Stomach smooth muscle (tissue), 2 donors: ENCODE data around the gene FGD4.
A peak's percentile ranks its signal among the peaks of the same experiment; 100 is the strongest.
"Not testable (repeated sequence)": the region's sequence is repeated elsewhere in the genome, so short reads cannot be mapped to it uniquely, and the experiment has no call there.

Experiments
- H3K27ac ChIP-seq: one replicate; pipeline ENCODE4 v1.7.0; 2013; ENCODE audit warnings: mild to moderate bottlenecking, low read length, inconsistent platforms
- H3K27me3 ChIP-seq, 2 donors: one replicate each; pipeline ENCODE4 v1.7.0; 2013; ENCODE audit warnings: low read length in 2 of 2; ENCODE audit not compliant: insufficient read depth in 2 of 2, control insufficient read depth in 1 of 2
- H3K36me3 ChIP-seq, 2 donors: one replicate each; pipeline ENCODE4 v1.7.0; 2013; ENCODE audit warnings: low read length in 2 of 2; ENCODE audit not compliant: control insufficient read depth in 2 of 2, insufficient read depth in 2 of 2
- H3K4me1 ChIP-seq: one replicate; pipeline ENCODE4 v1.7.0; 2013; ENCODE audit warnings: low read length; ENCODE audit not compliant: control insufficient read depth, insufficient read depth
- H3K4me3 ChIP-seq, 2 donors: one replicate each; pipeline ENCODE4 v1.7.0; 2013; ENCODE audit warnings: low read length in 2 of 2
- H3K9ac ChIP-seq, 2 donors: one replicate each; pipeline ENCODE4 v1.7.0; 2013; ENCODE audit warnings: low read length in 2 of 2, mild to moderate bottlenecking in 1 of 2
- H3K9me3 ChIP-seq, 2 donors: one replicate each; pipeline ENCODE4 v1.7.0; 2013; ENCODE audit warnings: low read length in 2 of 2; ENCODE audit not compliant: control insufficient read depth in 2 of 2
- donor health status: healthy.
- donor health status: Pancreatic carcinoma.

Gene FGD4

GRCh38 chr12:32519047-32519446, 119.7 kb downstream of the FGD4 start:
- no peaks in the 10 kb centered on the region for H3K27me3 ChIP-seq
- peaks cover 6% of the 10 kb centered on the region for H3K4me1 ChIP-seq
- no peak overlapping the region for H3K4me3 ChIP-seq
- H3K36me3 ChIP-seq = no peaks in the 10 kb centered on the region
- H3K9ac ChIP-seq = no peak overlapping the region
- no peaks in the 10 kb centered on the region for H3K9me3 ChIP-seq
- no peak overlapping the region for H3K27ac ChIP-seq

GRCh38 chr12:32522331-32523221, 123.2 kb downstream of the FGD4 start:
- Histone ChIP-seq H3K9me3 (no peaks in the 10 kb centered on the region), H3K4me3 (peak overlapping the region in 1 of 2 donors; percentile 17), H3K9ac (peak overlapping the region in 1 of 2 donors; percentile 27), H3K27ac (peak overlapping the region; percentile 46), H3K4me1 (peaks cover 6% of the 10 kb centered on the region), H3K36me3 (no peaks in the 10 kb centered on the region), H3K27me3 (no peaks in the 10 kb centered on the region)

GRCh38 chr12:32525802-32526201, 126.4 kb downstream of the FGD4 start:
- not testable (repeated sequence) for H3K27me3 ChIP-seq, H3K4me1 ChIP-seq, H3K4me3 ChIP-seq, H3K9ac ChIP-seq, H3K36me3 ChIP-seq, H3K27ac ChIP-seq, H3K9me3 ChIP-seq

DNA sequence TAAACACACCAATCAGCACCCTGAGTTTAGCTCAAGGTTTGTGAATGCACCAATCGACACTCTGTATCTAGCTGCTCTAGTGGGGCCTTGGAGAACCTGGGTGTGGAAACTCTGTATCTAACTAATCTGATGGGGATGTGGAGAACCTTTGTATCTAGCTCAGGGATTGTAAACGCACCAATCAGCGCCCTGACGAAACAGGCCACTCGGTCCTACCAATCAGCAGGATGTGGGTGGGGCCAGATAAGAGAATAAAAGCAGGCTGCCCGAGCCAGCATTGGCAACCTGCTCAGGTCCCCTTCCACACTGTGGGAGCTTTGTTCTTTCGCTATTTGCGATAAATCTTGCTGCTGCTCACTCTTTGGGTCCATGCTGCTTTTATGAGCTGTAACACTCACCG, 127.0 kb downstream of the FGD4 start:
- not testable (repeated sequence) for H3K9ac ChIP-seq, H3K27me3 ChIP-seq, H3K9me3 ChIP-seq, H3K27ac ChIP-seq, H3K4me3 ChIP-seq, H3K4me1 ChIP-seq, H3K36me3 ChIP-seq

DNA sequence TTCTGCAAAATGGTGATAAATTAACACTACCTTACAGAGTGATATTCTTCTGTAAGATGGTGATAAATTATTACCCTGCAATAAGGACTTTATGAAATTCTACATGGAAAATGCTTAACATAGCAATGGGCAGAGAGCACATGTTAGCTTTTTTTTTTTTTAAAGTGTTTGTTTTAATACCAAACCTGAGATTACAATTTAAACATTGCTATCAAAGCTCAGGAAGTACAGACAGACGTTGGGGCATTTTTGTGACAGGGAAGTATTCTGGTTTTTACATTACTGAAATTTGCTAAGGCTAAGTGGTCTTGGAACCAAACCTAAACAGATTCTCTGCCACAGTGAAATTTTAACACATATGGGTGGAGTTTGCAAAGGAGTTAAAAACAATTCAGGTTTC, 133.1 kb downstream of the FGD4 start:
- no peaks in the 10 kb centered on the region for H3K27me3 ChIP-seq
- no peak overlapping the region for H3K9ac ChIP-seq
- no peaks in the 10 kb centered on the region for H3K9me3 ChIP-seq
- no peak overlapping the region for H3K4me3 ChIP-seq
- H3K27ac ChIP-seq = no peak overlapping the region
- H3K36me3 ChIP-seq = no peaks in the 10 kb centered on the region
- H3K4me1 ChIP-seq = peaks cover 13% of the 10 kb centered on the region

DNA sequence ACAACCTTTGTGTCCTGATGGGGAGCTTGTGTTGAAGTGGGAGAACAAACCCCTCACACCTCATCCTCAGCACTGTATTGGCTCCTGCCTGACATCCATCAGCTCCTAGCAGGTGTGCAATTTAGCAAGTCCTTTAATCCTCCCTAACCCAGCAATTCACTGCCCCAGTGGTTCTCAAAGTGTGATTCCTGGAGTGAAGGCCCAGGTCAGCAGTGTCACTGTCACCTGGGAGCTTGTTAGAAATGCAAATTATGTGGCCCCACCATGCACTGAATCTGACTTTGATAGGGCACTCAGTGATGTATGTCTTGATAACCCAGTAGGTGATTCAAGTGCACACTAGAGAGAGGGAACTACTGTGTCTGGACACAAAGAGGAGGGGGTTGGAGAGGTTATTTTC, 133.6 kb downstream of the FGD4 start:
- H3K36me3 ChIP-seq = no peaks in the 10 kb centered on the region
- H3K27ac ChIP-seq = peak overlapping the region; percentile 24
- H3K27me3 ChIP-seq = no peaks in the 10 kb centered on the region
- H3K9ac ChIP-seq = no peak overlapping the region
- H3K4me3 ChIP-seq = no peak overlapping the region
- H3K4me1 ChIP-seq = peaks cover 13% of the 10 kb centered on the region
- H3K9me3 ChIP-seq = no peaks in the 10 kb centered on the region

DNA sequence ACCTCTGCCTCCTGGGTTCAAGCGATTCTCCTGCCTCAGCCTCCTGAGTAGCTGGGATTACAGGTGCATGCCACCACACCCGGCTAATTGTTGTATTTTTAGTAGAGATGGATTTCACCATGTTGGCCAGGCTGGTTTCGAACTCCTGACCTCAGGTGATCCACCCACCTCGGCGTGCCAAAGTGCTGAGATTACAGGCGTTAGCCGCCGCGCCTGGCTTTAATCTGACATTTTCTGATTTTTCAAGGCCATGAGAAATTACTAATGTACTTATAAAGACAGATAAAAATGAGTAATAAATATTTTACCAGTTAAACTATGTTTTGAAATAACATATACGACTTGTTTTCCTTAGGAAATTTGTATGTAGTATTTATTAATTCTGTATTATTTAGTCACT, 134.1 kb downstream of the FGD4 start:
- peak overlapping the region; percentile 74 to 75 for H3K4me3 ChIP-seq
- not testable (repeated sequence) for H3K9me3 ChIP-seq, H3K9ac ChIP-seq, H3K36me3 ChIP-seq, H3K27me3 ChIP-seq
- H3K4me1 ChIP-seq = peaks cover 16% of the 10 kb centered on the region
- peak overlapping the region; percentile 24 for H3K27ac ChIP-seq

DNA sequence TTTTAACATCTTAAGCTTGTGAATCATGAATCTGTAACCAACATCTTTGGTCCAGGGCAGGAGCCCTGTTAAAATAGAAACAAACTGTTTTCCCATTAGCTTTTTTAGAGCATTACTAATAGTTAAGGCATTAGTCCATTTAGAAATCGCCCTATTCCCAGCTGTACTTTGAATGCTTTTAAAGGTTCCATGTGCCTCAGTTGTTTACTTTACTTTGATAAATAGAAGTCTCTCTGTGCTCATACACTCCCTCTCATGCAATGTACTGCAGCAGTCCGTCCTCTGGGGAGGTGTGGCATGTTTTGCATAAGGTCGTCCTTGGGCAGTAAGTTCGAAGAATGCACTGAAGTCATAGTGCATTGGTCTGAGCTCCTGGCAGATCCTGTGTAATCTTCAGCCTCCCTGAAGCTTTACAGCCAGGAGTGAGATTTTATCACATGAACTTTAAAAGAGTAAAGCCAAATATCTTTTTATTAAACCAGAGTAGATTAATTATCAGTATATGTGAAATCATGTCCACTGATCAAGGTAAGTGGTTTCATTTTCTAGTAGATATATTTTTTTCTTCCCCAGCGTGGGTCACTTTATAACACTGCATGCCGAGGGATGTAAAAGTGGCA, 134.7 kb downstream of the FGD4 start:
- H3K27ac ChIP-seq = peak overlapping the region; percentile 42
- H3K27me3 ChIP-seq = no peaks in the 10 kb centered on the region
- H3K9me3 ChIP-seq = no peaks in the 10 kb centered on the region
- H3K9ac ChIP-seq = peak overlapping the region; percentile 63 to 75
- peaks cover 20% of the 10 kb centered on the region for H3K4me1 ChIP-seq
- no peaks in the 10 kb centered on the region for H3K36me3 ChIP-seq
- H3K4me3 ChIP-seq = peak overlapping the region; percentile 74 to 75

DNA sequence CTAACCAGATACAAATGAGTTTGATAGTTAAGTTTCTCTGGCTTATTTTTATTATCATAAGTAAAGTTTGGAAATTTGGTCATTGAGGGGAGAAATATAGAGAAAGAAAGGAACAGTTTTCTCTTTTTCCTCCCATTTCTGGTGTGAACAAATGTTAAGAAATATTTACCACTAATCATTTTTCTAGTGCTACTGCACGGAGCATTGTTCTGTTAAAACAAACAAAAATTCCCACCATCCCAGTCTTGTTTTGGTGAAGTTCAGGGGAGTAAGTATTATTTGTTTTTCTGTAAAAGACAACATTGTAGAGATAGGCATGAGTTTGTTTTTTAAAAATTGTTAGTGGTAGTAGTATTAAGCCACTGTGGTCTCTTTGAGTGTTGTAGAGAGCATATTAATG, 135.3 kb downstream of the FGD4 start:
- Histone ChIP-seq H3K4me1 (peaks cover 20% of the 10 kb centered on the region), H3K27ac (peak overlapping the region; percentile 42), H3K9ac (peak overlapping the region; percentile 63 to 75), H3K4me3 (peak overlapping the region; percentile 74 to 75), H3K36me3 (no peaks in the 10 kb centered on the region), H3K27me3 (no peaks in the 10 kb centered on the region), H3K9me3 (no peaks in the 10 kb centered on the region)

DNA sequence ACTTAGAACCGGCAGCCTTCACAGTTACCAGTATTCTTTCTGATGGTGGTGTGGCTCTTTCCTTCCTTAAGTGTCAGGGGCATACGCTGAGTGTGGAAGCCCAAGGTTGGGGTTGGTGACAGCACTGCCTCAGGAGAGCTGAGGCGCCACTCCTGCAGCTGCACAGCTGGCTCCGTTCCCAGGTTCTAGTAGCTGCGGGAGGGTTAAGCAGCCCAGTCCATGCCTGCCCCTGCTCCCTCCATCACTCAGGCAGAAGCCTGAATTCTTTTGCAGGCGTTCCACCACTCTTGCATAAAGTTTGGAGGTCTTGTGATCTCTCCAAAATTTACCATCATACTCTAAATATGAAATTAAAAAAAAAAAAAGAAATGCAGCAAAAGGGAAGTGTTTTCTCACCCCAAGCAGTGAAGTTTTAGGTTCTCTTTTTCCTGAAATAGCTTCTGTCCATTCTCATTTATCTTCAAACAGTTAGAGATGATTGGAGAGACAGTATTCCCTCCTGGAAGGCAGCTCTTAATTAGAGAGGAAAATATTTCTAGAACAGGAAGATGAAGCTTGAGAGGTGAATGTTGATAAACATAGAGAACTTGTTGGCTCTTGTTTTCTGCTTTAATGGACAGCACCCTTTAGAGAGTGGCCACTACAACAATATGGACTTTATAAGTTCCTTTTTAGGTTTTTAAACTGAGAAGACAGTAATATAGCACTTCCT, 136.1 kb downstream of the FGD4 start:
- peak overlapping the region; percentile 52 to 63 for H3K9ac ChIP-seq
- H3K4me1 ChIP-seq = peaks cover 20% of the 10 kb centered on the region

More for the DNA sequence above, 136.1 kb downstream of the FGD4 start:
- Histone ChIP-seq H3K9me3 (no peaks in the 10 kb centered on the region), H3K27me3 (no peaks in the 10 kb centered on the region), H3K27ac (peak overlapping the region; percentile 46), H3K36me3 (no peaks in the 10 kb centered on the region), H3K4me3 (peak overlapping the region; percentile 74 to 75)
